SK-N-SH (cell line): ENCODE results near the gene KMT2A.

Experiments
- CTCF ChIP-seq: fragments of 200-600 bp; sonication (generic); IDR thresholded peaks from 2 replicates; pipeline ENCODE4 v1.6.1; 2017; ENCODE audit warnings: antibody characterized with exemption, mild to moderate bottlenecking, moderate library complexity
- ELF1 ChIP-seq: IDR thresholded peaks from 2 replicates; pipeline ENCODE4 v1.4.0; 2012
- REST ChIP-seq: IDR thresholded peaks from 2 replicates; pipeline ENCODE4 v1.6.1; 2012; ENCODE audit warnings: mild to moderate bottlenecking, low read depth, low read length, moderate library complexity
- RFX5 ChIP-seq: IDR thresholded peaks from 2 replicates; pipeline ENCODE4 v1.6.1; 2012; ENCODE audit warnings: mild to moderate bottlenecking, improper control_type of control experiment, low read length
- TEAD4 ChIP-seq: IDR thresholded peaks from 2 replicates; pipeline ENCODE4 v1.4.0; 2012; ENCODE audit warnings: mild to moderate bottlenecking, borderline replicate concordance; ENCODE audit not compliant: insufficient read depth
- YY1 ChIP-seq: IDR thresholded peaks from 2 replicates; pipeline ENCODE4 v1.4.0; 2012; ENCODE audit warnings: low read depth, mild to moderate bottlenecking

GRCh38 chr11:118434123-118434552 lies 2.2 kb upstream of the KMT2A start:
- TF ChIP-seq TEAD4 (no peak), ELF1 (no peak), REST (no peak), CTCF (no peak), YY1 (no peak), RFX5 (no peak)
